ENCODE measurements around the gene CXorf66.

DNA sequence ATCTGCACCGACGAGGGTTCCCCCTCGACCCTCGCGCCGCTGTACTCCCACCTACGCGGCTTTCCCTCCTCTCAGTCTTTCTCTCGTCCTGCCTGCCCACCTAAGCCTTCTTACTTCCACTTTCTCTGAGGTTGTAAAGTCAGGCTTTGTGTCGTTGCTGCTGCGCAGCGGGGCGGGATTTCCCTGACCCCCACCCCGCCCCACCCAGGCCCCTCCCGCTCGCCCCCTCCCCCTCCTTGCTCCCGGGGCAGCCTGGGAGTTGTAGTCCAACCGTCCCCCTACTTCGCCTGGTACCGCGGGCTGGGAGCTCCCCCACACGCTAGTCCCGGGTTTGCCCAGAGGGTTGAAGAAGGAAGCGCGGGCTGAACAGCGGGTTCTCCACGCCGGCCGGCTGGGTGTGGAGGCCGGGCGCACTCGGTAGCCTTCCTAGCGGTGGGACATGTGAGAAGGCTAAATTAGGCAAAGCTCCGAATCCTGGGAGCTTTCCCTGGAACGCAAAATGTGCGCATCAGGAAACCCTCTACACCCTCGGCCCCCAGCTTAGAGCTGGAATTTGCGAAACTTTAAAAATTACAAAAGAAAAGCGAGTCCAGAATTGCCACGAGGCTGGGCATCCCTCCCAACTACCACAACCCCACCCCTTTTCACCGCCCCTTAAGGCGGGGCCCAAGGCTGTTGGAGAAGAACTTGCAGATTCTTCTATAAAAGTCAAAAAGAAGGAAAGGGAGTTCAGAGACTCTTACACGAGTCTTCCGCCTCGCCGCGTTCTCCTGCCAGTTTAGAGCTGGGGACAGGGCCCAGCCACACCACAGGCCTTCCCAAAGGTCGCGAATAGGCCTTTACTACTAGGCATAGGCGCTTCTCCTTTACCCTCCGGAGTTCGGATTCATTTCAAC is 32.2 kb downstream of the CXorf66 start, which contains the start of gene ATP11C:
- TF ChIP-seq, protein P1, sequence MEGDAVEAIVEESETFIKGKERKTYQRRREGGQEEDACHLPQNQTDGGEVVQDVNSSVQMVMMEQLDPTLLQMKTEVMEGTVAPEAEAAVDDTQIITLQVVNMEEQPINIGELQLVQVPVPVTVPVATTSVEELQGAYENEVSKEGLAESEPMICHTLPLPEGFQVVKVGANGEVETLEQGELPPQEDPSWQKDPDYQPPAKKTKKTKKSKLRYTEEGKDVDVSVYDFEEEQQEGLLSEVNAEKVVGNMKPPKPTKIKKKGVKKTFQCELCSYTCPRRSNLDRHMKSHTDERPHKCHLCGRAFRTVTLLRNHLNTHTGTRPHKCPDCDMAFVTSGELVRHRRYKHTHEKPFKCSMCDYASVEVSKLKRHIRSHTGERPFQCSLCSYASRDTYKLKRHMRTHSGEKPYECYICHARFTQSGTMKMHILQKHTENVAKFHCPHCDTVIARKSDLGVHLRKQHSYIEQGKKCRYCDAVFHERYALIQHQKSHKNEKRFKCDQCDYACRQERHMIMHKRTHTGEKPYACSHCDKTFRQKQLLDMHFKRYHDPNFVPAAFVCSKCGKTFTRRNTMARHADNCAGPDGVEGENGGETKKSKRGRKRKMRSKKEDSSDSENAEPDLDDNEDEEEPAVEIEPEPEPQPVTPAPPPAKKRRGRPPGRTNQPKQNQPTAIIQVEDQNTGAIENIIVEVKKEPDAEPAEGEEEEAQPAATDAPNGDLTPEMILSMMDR (IDR thresholded peaks at IDR 0.05), result peak; percentile 41
- TF ChIP-seq, protein P2, sequence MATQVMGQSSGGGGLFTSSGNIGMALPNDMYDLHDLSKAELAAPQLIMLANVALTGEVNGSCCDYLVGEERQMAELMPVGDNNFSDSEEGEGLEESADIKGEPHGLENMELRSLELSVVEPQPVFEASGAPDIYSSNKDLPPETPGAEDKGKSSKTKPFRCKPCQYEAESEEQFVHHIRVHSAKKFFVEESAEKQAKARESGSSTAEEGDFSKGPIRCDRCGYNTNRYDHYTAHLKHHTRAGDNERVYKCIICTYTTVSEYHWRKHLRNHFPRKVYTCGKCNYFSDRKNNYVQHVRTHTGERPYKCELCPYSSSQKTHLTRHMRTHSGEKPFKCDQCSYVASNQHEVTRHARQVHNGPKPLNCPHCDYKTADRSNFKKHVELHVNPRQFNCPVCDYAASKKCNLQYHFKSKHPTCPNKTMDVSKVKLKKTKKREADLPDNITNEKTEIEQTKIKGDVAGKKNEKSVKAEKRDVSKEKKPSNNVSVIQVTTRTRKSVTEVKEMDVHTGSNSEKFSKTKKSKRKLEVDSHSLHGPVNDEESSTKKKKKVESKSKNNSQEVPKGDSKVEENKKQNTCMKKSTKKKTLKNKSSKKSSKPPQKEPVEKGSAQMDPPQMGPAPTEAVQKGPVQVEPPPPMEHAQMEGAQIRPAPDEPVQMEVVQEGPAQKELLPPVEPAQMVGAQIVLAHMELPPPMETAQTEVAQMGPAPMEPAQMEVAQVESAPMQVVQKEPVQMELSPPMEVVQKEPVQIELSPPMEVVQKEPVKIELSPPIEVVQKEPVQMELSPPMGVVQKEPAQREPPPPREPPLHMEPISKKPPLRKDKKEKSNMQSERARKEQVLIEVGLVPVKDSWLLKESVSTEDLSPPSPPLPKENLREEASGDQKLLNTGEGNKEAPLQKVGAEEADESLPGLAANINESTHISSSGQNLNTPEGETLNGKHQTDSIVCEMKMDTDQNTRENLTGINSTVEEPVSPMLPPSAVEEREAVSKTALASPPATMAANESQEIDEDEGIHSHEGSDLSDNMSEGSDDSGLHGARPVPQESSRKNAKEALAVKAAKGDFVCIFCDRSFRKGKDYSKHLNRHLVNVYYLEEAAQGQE (IDR thresholded peaks at IDR 0.05; ENCODE audit: insufficient read depth in 1 of 2, low read depth in 2 of 2, low read length in 1 of 2), result no peak
- TF ChIP-seq SIN3A (IDR thresholded peaks at IDR 0.05; ENCODE audit: borderline replicate concordance, insufficient read depth, low read depth, low read length), result peak; percentile 3; the same call in 1 of the 2 replicates

All from Panc1 (cell line).